ENCODE data around the gene STBD1.

GRCh38 chr4:76256968-76257367, 49.6 kb upstream of the STBD1 start:
- TF ChIP-seq CTCF (IDR thresholded peaks at IDR 0.05) (no peak), POLR2AphosphoS5 (IDR thresholded peaks at IDR 0.05) (no peak)
